A549 treated with Mapracorat at 1 μM for 4 hours (cell line): ENCODE data around the gene PRADC1. TPM values are rescaled to one million over a fixed set of nuclear protein-coding genes. Genes with fewer than 3 reads are reported as not detected.

Source experiments
- total RNA-seq: library from RNA; stranded (reverse); fragments of 200-300 nt; extraction: Qiagen RNA extraction; gene quantifications from 5 replicates; pipeline ENCODE4 v1.2.3, GENCODE V29; 2022

The PRADC1 gene
- total RNA-seq: 17.4 to 26.8 TPM (median 25.3 TPM) in 5 replicates

GRCh38 chr2:73233154-73233931 is at the start of gene PRADC1:
Gene PRADC1, minus strand, starts transcription at chr2:73233239. Its CDS starts 79 bp downstream, at chr2:73233160.

GRCh38 chr2:73233932-73234832 is 1.1 kb upstream of the PRADC1 start, which contains the start of gene CCT7:
Gene CCT7, plus strand, starts transcription at chr2:73234308. Its CDS starts 71 bp downstream, at chr2:73234379.

GRCh38 chr2:73214120-73215035 is 18.7 kb downstream of the PRADC1 start, which contains the start of gene SMYD5:
Gene SMYD5, plus strand, starts transcription at chr2:73214245. Its CDS starts 22 bp downstream, at chr2:73214267.

DNA sequence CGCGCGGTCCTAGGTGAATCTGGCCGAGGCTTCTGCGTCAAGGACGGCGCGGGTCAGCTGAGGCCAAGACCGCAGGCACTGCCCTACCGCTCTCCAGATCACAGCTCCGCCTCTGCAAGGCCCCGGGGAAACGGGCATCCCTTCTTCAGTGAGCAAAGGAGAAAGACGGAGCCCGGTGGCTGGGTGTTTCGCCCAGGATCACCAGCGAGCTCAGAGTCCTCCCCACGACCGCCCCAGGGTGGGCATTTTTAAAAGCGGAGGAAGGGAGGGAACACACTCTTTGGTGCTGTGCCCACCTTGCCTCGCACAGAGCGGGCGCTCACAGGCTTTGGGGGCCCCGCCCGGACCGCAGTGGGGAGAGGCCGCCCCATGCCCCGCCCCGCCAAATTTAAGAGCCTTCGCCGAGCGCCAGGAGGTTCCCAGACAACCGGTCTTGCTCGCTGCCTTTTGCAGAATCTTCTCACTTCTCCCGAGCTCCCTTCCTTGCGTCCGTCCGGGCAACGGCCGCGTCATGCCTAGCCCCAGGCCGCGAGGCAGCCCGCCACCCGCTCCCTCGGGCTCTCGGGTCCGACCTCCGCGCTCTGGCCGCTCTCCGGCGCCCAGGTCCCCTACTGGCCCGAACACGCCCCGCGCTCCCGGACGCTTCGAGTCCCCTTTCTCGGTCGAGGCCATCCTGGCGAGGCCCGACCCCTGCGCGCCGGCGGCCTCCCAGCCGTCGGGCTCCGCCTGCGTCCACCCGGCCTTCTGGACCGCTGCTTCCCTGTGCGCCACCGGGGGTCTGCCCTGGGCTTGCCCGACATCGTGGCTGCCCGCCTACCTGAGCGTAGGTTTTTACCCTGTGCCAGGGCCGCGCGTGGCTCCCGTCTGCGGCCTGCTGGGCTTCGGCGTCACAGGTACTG is 30.6 kb downstream of the PRADC1 start, which contains the start of gene NOTO:
Gene NOTO (plus strand): TSS at position 419 of the 899 bp plus-strand sequence. CDS start 93 bp downstream, at position 512.

Other genes starting within 250 kb of the PRADC1 start
- 10.6 to 16.1 TPM (median 14.8 TPM) in 5 replicates for gene SFXN5, start 161.5 kb downstream of the PRADC1 start, total RNA-seq
- gene RAB11FIP5, start 120.3 kb downstream of the PRADC1 start, total RNA-seq: 31.8 to 36.4 TPM (median 33.6 TPM) in 5 replicates
- gene NOTO, start 30.7 kb downstream of the PRADC1 start, total RNA-seq: 0.06 TPM in 1 of 5 replicates, not detected in the others
- gene SMYD5, start 19.0 kb downstream of the PRADC1 start, total RNA-seq: 51.4 to 58.3 TPM (median 55.7 TPM) in 5 replicates
- 543 to 860 TPM (median 575 TPM) in 5 replicates for gene CCT7, start 1.1 kb upstream of the PRADC1 start, total RNA-seq
- gene FBXO41, start 51.2 kb upstream of the PRADC1 start, total RNA-seq: 4.5 to 6.0 TPM (median 5.2 TPM) in 5 replicates
- 0.20 to 0.34 TPM (median 0.28 TPM) in 5 replicates for gene EGR4, start 60.3 kb upstream of the PRADC1 start, total RNA-seq
- 8.4 to 10.4 TPM (median 9.6 TPM) in 5 replicates for gene ALMS1, start 152.6 kb upstream of the PRADC1 start, total RNA-seq